Heart left ventricle (tissue), 16 donors: ENCODE measurements around the gene INPP4A. TPM values are rescaled to one million over a fixed set of nuclear protein-coding genes. Genes with fewer than 3 reads are reported as not detected.

ENCODE experiments used
- ATAC-seq, 4 donors: fragments of 200-7000 bp; cut with Tn5 transposase; one replicate each; pipeline ENCODE4 v1.9.1; 2020 to 2022; ENCODE audit warnings: moderate library complexity in 4 of 4, mild to moderate bottlenecking in 3 of 4, moderate number of reproducible peaks in 1 of 4
- DNase-seq, 5 donors: peaks; one replicate each; pipeline ENCODE4 v3.0.0-alpha.2; 2020
- H3K27ac ChIP-seq, 12 donors: fragments of 200-600 bp; sonication (generic) in 4 of 12; one replicate each; pipeline versions ENCODE4 v1.5.0 to v1.8.0; 2016 to 2022; ENCODE audit warnings: mild to moderate bottlenecking in 2 of 12
- H3K27me3 ChIP-seq, 9 donors: fragments of 200-600 bp; sonication (generic) in 2 of 9; one replicate each; pipeline versions ENCODE4 v1.5.1 to v1.8.0; 2016 to 2022; ENCODE audit warnings: mild to moderate bottlenecking in 3 of 9
- H3K36me3 ChIP-seq, 9 donors: fragments of 200-600 bp; sonication (generic) in 2 of 9; one replicate each; pipeline versions ENCODE4 v1.5.0 to v1.8.0; 2018 to 2022; ENCODE audit warnings: mild to moderate bottlenecking in 2 of 9
- H3K4me1 ChIP-seq, 12 donors: fragments of 200-600 bp; sonication (generic) in 4 of 12; one replicate each; pipeline versions ENCODE4 v1.5.0 to v1.8.0; 2016 to 2022; ENCODE audit warnings: mild to moderate bottlenecking in 3 of 12
- H3K4me3 ChIP-seq, 12 donors: fragments of 200-600 bp; sonication (generic) in 4 of 12; one replicate each; pipeline versions ENCODE4 v1.5.0 to v1.8.0; 2017 to 2022; ENCODE audit warnings: mild to moderate bottlenecking in 9 of 12, moderate library complexity in 4 of 12
- H3K9me3 ChIP-seq, 12 donors: fragments of 200-600 bp; sonication (generic) in 4 of 12; one replicate each; pipeline versions ENCODE4 v1.5.0 to v1.8.0; 2016 to 2022; ENCODE audit warnings: mild to moderate bottlenecking in 1 of 12
- CTCF ChIP-seq, 12 donors: fragments of 200-600 bp; sonication (generic) in 4 of 12; IDR thresholded peaks; one replicate each; pipeline versions ENCODE4 v1.5.0 to v1.8.0; 2018 to 2022; ENCODE audit warnings: antibody characterized with exemption in 12 of 12, mild to moderate bottlenecking in 5 of 12
- POLR2A ChIP-seq, 2 donors: fragments of 450-650 bp; IDR thresholded peaks; one replicate each; pipeline ENCODE4 v1.6.1; 2017; ENCODE audit warnings: antibody characterized with exemption in 2 of 2, mild to moderate bottlenecking in 2 of 2, moderate library complexity in 2 of 2
- WGBS, 4 donors: extraction: QIAGEN DNeasy Blood & Tissue Kit in 2 of 4; methylation state at CpG; one replicate each; pipeline versions ENCODE4 v1.1.5 to v1.1.7; 2013 to 2018; 5-methylcytosine and 5-hydroxymethylcytosine counted together
- intact Hi-C, 10 donors: fragments of 100-400 bp; cut with DNase I; formaldehyde crosslinking; loops; one replicate each; pipeline versions ENCODE4 v1.11.1 to v1.14.2; 2022
- polyA plus RNA-seq, 2 donors: library from polyadenylated mRNA; stranded (reverse); fragments of 200-250 nt; gene quantifications; one replicate each; pipeline ENCODE4 v1.2.3, GENCODE V29; 2013
- total RNA-seq, 9 donors: library from RNA; depleted of rRNA in 2 of 9; stranded (reverse); fragments of >200 nt in 2 of 9; fragmentation: NEBNext Ultra II Directional in 3 of 9; extraction: Animal tissue kit (Norgen Biotek cat#: 25700) in 3 of 9; gene quantifications; one replicate each; pipeline versions ENCODE4 v1.1.0 to v1.2.4, GENCODE V29; 2016 to 2023
- donor health status: ischemic (EF 13 %, LVEDD 7.1; RV severe dilation, severe dysfunction).
- donor health status: healthy with polysubstance abuse.
- donor health status: DM: no; HTN: yes; CAD: no.
- donor health status: DM: no; HTN: no; CAD: no.
- donor health status: ischemic (EF 25% LVEDD 6.9; RV normal size, moderate dysfunction).
- donor health status: ischemic (EF 25% LVEDD 5.7; RV mildly dilated, moderate dysfunction).
- donor health status: healthy.
- donor health status: DM: yes; HTN: yes; CAD: no.
- donor health status: ischemic (EF 35%, LVEDD 5.7; RV mildly dilated, moderate dysfunction).
- donor health status: nonischemic (EF 11% LVEDD 7.7; RV severe dilation, severe dysfunction).
- donor health status: DM: yes; HTN: yes; CAD: no.
- donor health status: PGD.
- donor health status: ischemic (EF 29% LVEDD 5.4; RV normal size, mild dysfunction).
- donor health status: nonischemic (EF 23%, LVEDD 6.1; RV moderate dilation, normal function).

INPP4A gene
- total and polyA plus RNA-seq, 11 donors = 5.1 to 30.5 (median 20.3) TPM

- TF ChIP-seq POLR2A (IDR thresholded peaks at IDR 0.05) = no peak
- TF ChIP-seq CTCF (IDR thresholded peaks at IDR 0.05) = no peak
- DNase-seq (peak in 3 of 5 donors; percentile 42 to 68 (median 64)), ATAC-seq (peak; percentile 27 to 82 (median 74))
- no peaks in the 10 kb centered on the region for H3K27me3 ChIP-seq
- intact Hi-C loops = loop anchor here in 3 of 10 donors (5.0 to 10.0 kb wide), 3 partner anchors 61 to 66 kb away; partner anchors contain the start of gene INPP4A (in 2 of the 3)
- 53 to 70% (median 61%) methylated on average over 9 of the region's 9 CpGs for WGBS, 4 donors
- H3K9me3 ChIP-seq = no peaks in the 10 kb centered on the region
- peaks cover 0 to 10% (median 0%) of the 10 kb centered on the region in 9 donors for H3K36me3 ChIP-seq
- H3K4me1 ChIP-seq = peaks cover 7 to 72% (median 45%) of the 10 kb centered on the region in 12 donors
- H3K4me3 ChIP-seq = no peak overlapping the region
- peak overlapping the region in 11 of 12 donors; percentile 7 to 91 (median 57) for H3K27ac ChIP-seq
These were observed 64.0 kb downstream of the INPP4A start for GRCh38 chr2:98508709-98509066.

GRCh38 chr2:98509542-98510321, 65.1 kb downstream of the INPP4A start:
- ATAC-seq = no peak
- Histone ChIP-seq H3K27me3 (no peaks in the 10 kb centered on the region), H3K4me3 (no peak overlapping the region), H3K27ac (peak overlapping the region in 5 of 12 donors; percentile 4 to 91 (median 62)), H3K9me3 (no peaks in the 10 kb centered on the region), H3K4me1 (peaks cover 3 to 72% (median 42%) of the 10 kb centered on the region in 12 donors), H3K36me3 (peaks cover 0 to 10% (median 0%) of the 10 kb centered on the region in 9 donors)
- no peak for TF ChIP-seq POLR2A (IDR thresholded peaks at IDR 0.05)
- TF ChIP-seq CTCF (IDR thresholded peaks at IDR 0.05) = no peak
- WGBS, 4 donors = 93 to 96% (median 96%) methylated on average over 7 of the region's 7 CpGs
- DNase-seq = no peak
- intact Hi-C loops = loop anchor here in 5 of 10 donors (5.0 to 10.0 kb wide), 4 partner anchors 62 to 95 kb away; partner anchors contain the start of gene INPP4A (in 2 of the 5)

GRCh38 chr2:98510322-98510662, 65.6 kb downstream of the INPP4A start:
- DNase-seq = no peak
- Histone ChIP-seq H3K27me3 (no peaks in the 10 kb centered on the region), H3K4me3 (no peak overlapping the region), H3K9me3 (no peaks in the 10 kb centered on the region), H3K27ac (no peak overlapping the region), H3K4me1 (peaks cover 0 to 72% (median 42%) of the 10 kb centered on the region in 12 donors), H3K36me3 (peaks cover 0 to 10% (median 0%) of the 10 kb centered on the region in 9 donors)
- TF ChIP-seq POLR2A (IDR thresholded peaks at IDR 0.05) (no peak), CTCF (IDR thresholded peaks at IDR 0.05) (no peak)
- WGBS, 4 donors = 88 to 100% (median 99%) methylated on average over 2 of the region's 2 CpGs
- no peak for ATAC-seq
- intact Hi-C loops = loop anchor here in 3 of 10 donors (10.0 kb wide), 1 partner anchor 95 kb away; no protein-coding TSS in a partner anchor

GRCh38 chr2:98511981-98512380, 67.3 kb downstream of the INPP4A start:
- Histone ChIP-seq H3K4me3 (no peak overlapping the region), H3K27ac (no peak overlapping the region), H3K9me3 (no peaks in the 10 kb centered on the region), H3K27me3 (no peaks in the 10 kb centered on the region), H3K4me1 (peaks cover 0 to 65% (median 31%) of the 10 kb centered on the region in 12 donors), H3K36me3 (peaks cover 0 to 4% (median 0%) of the 10 kb centered on the region in 9 donors)
- TF ChIP-seq CTCF (IDR thresholded peaks at IDR 0.05) = no peak
- TF ChIP-seq POLR2A (IDR thresholded peaks at IDR 0.05) = no peak
- WGBS, 4 donors = 92 to 100% (median 99%) methylated on average over 3 of the region's 3 CpGs
- intact Hi-C loops = loop anchor here in 3 of 10 donors (10.0 kb wide), 1 partner anchor 97 kb away; no protein-coding TSS in a partner anchor
- no peak for ATAC-seq
- no peak for DNase-seq
